ENCODE data around the gene SCLY.

Gene SCLY

DNA sequence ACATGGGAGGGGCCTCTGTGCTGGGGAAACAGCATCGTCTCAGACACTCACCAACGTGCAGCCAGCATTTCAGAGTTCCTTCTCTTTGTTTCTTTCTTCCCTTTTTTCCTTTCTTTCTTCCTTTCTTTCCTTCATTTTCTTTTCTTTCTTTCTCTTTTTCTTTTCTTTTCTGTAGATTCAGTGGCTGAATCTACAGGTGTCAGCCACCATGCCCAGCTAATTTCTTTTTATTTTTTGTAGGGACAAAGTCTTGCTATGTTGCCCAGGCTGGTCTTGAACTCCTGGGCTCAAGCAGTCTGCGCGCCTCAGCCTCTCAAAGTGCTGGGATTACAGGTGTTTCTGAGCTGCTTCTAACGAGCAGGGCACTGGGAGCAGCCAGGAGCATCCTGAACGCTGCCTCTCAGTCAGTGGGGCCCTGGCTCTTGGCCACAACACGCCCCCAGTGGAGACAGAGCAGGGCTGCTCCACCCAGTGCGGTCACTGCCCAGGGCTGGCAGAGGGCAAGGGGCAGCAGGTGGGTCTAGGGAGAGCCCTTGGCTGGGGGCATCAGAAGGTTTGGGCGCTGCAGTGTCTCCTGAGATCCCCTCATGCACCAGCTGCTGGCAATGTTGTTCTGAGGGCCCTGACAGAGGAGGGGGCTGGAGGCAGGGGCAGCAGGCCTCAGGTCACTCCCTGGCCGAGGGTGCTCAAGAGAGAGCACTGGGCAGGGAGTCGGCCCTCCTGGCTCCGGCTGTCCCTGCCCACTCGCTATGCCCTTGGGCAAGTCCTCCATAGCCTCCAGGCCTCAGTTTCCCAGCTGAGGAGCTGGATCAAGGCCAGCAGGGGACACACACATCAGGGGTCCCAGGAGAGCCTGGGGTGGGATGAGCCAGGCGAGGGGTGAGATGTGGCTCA, 72.9 kb downstream of the SCLY start:
- DNase-seq (ENCODE audit: low read depth): no peak
- TF ChIP-seq CTCF (IDR thresholded peaks at IDR 0.05; ENCODE audit: control insufficient read depth, insufficient read depth, low read depth, low read length, missing control alignments): no peak
- H3K4me3 ChIP-seq (ENCODE audit: control insufficient read depth, low read depth, low read length): no peak overlapping the region

DNA sequence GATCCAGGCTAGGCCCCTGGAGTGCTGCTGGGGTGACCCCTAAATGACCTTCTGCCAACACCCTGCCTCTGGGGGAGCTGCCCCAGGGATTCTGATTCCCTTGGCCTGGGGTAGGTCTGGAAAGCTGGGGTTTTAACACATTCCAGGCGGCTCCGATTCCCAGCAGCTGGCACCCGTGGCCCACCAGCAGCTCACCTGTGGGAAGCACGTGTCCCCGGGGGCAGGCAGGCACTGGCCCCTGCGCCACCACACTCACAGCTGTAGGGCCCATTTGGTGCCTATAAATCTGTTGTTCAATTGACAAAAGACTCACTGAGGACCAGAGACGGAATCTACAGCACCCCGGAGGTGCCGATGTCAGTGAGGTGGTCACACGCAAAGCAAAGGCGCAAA, 73.6 kb downstream of the SCLY start:
- no peak overlapping the region for H3K4me3 ChIP-seq (ENCODE audit: control insufficient read depth, low read depth, low read length)
- no peak for TF ChIP-seq CTCF (IDR thresholded peaks at IDR 0.05; ENCODE audit: control insufficient read depth, insufficient read depth, low read depth, low read length, missing control alignments)
- DNase-seq (ENCODE audit: low read depth): no peak

DNA sequence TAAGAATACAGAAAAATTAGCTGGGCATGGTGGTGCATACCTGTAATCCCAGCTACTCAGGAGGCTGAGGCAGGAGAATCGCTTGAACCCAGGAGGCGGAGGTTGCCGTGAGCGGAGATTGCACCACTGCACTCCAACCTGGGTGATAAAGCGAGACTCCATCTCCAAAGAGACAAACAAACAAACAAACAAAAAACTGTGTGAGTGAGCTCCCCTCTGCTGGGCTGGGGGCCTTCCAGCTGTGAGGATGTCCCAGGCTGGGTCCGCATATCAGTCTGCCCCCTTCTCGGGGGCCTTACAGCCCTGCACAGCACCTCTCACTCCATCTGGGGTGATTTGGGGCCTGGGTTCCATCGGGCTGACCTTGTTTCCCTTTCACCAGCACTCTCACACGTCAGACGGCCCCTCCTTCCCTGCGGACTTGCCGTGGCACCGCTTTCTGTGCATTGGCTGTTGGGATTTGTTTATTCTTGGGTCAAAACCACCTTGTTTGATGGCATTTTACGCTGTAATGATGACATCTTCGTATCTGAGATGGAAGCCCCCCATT, 74.9 kb downstream of the SCLY start:
- no peak for DNase-seq (ENCODE audit: low read depth)
- no peak overlapping the region for H3K4me3 ChIP-seq (ENCODE audit: control insufficient read depth, low read depth, low read length)
- TF ChIP-seq CTCF (IDR thresholded peaks at IDR 0.05; ENCODE audit: control insufficient read depth, insufficient read depth, low read depth, low read length, missing control alignments): no peak

DNA sequence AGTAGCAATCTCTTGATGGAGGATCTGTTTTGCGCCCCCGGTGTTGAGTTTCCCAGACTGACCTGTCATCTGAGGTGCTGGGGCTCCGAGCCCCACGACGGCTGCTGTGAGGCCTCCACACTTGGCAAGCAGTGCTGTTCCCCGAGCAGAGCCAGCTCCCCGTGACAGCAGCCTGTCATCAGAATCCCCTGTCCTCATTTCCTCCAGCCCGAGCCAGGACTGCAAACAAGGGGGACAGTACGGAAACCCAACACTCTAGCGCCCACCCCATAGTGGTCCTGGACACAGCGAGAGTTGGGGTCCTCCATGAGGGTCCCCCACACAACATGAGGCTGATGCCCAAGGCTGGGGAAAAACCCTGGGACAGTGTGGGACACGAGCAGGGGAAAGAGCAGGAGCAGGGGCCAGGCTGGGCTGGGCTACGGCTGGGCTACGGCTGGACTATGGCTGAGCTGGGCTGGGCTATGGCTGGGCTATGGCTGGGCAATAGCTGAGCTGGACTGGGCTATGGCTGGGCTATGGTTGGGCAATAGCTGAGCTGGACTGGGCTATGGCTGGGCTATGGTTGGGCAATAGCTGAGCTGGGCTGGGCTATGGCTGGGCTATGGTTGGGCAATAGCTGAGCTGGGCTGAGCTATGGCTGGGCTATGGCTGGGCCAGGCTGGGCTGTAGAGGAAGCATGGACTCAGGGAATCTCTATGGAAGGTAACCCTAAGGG, 76.2 kb downstream of the SCLY start:
- TF ChIP-seq CTCF (IDR thresholded peaks at IDR 0.05; ENCODE audit: control insufficient read depth, insufficient read depth, low read depth, low read length, missing control alignments): no peak
- no peak overlapping the region for H3K4me3 ChIP-seq (ENCODE audit: control insufficient read depth, low read depth, low read length)
- peak; percentile 32 for DNase-seq (ENCODE audit: low read depth)

DNA sequence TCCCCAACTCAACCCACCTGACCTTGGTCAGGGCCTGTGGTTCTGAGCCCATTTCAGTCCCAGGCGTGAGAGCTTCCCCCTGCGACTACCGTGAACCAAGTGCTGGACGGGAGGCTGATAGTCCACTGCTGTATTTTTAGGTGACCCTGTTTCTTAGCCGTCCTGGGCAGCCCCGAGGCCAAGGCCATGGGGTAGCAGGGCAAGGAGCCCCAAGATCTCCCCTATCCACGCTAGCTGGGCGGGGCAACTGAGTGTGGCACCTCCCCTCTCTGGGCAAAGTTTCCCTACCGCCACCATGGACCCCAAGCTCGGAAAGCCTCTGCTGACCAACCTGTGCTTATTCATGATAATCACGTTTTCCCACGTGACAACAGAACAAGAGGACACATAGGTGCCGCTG, 77.1 kb downstream of the SCLY start:
- no peak for DNase-seq (ENCODE audit: low read depth)
- no peak for TF ChIP-seq CTCF (IDR thresholded peaks at IDR 0.05; ENCODE audit: control insufficient read depth, insufficient read depth, low read depth, low read length, missing control alignments)

DNA sequence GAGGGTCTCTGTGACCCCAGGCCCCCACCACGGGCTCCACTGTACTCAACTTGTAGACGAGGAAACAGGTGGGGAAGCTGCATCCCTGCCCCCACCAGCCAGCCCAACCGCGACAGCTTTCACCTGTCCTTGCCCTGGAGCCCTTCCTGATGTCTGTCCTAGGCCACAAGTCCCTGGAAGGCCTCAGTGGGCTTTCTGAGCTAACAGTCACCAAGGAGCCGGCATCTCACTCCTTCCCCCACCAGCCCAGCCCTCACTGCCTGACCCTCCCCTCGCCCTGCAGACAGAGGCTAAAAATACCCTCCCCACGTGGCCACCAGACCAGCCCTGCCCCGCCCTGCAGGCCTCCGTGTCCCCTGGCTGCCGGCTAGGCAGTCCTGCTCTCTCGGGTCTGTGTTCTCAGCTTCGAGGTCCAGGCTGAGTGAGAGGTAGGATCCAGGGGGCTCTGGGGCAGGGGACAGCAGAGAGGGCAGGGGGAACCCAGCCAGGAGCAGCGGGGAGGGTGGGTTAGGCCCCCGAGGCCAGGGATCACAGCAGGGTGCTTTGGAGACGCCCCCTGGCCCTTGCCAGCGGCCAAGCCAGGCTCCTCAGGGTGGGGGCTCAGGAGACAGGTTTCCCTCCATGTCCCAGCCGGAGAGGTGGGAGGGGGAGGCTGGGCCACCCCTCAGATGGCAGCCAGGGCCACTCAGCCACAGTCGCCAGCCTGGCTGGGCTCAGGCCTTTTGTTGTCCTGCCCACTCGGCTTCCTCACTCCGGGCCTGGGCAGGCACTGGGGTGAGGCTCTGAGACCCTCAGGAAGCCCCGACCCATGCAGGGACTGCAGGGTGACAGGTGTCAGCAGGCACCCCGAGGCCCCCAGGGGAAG, 77.8 kb downstream of the SCLY start, which contains the start of gene KLHL30:
Gene KLHL30, plus strand, starts transcription at position 338 of the 865 bp plus-strand sequence. CDS start 2,087 bp downstream, outside the sequence.
- TF ChIP-seq CTCF (IDR thresholded peaks at IDR 0.05; ENCODE audit: control insufficient read depth, insufficient read depth, low read depth, low read length, missing control alignments): no peak
- DNase-seq (ENCODE audit: low read depth): no peak
- H3K4me3 ChIP-seq (ENCODE audit: control insufficient read depth, low read depth, low read length): no peak within 1 kb of the TSS

More for the DNA sequence above, 77.1 kb downstream of the SCLY start:
- H3K4me3 ChIP-seq (ENCODE audit: control insufficient read depth, low read depth, low read length): no peak overlapping the region

Data from AG09309 (cell line).